GM12873 (cell line): ENCODE measurements around the gene VAV2.

Source experiments
- TF ChIP-seq, protein P1 (sequence below): IDR thresholded peaks from 2 replicates; pipeline ENCODE4 v1.5.1; 2012; ENCODE audit warnings: low read depth, mild to moderate bottlenecking, moderate library complexity, low read length, control low read depth; ENCODE audit not compliant: insufficient read depth; ENCODE audit errors: missing control alignments

Gene VAV2

GRCh38 chr9:133835262-133835901 is 156.7 kb downstream of the VAV2 start:
- TF ChIP-seq, protein P1, sequence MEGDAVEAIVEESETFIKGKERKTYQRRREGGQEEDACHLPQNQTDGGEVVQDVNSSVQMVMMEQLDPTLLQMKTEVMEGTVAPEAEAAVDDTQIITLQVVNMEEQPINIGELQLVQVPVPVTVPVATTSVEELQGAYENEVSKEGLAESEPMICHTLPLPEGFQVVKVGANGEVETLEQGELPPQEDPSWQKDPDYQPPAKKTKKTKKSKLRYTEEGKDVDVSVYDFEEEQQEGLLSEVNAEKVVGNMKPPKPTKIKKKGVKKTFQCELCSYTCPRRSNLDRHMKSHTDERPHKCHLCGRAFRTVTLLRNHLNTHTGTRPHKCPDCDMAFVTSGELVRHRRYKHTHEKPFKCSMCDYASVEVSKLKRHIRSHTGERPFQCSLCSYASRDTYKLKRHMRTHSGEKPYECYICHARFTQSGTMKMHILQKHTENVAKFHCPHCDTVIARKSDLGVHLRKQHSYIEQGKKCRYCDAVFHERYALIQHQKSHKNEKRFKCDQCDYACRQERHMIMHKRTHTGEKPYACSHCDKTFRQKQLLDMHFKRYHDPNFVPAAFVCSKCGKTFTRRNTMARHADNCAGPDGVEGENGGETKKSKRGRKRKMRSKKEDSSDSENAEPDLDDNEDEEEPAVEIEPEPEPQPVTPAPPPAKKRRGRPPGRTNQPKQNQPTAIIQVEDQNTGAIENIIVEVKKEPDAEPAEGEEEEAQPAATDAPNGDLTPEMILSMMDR = no peak

DNA sequence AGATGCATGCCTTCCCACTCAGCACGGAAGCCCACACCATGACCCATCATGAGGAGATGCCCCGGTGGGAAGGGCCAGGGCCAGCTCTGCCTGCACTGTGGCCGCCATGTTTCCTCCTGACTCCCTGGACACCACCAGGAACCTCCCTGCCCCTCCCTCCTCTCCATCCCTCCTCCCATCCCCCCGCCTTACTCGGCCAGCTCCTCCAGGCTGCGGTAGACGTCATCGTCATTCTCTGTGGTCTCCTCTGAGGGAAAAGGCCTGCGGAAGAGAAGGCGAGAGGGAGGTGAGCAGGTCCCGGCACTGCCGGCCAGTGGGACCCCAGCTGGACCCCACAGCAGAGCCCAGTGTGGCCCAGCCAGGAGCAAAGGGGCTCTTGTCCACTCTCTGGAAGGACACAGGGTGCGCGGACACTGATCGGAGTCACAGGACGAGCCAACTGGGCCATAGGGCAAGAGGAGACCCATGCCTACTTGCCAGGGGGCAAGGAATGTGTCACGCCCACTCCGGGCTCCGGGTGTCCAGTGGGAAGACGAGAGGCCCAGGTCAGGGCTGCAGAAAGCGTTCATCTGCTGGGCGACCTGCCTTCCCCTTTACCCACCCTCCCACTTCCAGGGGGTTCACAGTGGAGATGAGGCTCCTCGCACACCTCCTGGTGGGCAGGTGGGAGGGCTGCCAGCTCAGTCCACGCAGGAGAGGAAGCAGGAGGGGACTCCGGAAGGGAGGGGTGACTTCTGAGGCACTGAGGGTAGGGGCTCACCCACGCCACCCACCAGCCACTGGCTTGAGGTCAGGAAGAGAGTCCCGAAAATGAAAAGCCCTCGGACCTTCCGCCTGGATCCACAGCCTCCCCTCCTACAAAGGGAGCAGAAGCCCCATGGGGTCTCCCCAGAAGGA is 157.8 kb downstream of the VAV2 start:
- TF ChIP-seq, protein P1 = no peak

- TF ChIP-seq, protein P1 = no peak
These were observed 158.6 kb downstream of the VAV2 start for GRCh38 chr9:133833388-133834025.

DNA sequence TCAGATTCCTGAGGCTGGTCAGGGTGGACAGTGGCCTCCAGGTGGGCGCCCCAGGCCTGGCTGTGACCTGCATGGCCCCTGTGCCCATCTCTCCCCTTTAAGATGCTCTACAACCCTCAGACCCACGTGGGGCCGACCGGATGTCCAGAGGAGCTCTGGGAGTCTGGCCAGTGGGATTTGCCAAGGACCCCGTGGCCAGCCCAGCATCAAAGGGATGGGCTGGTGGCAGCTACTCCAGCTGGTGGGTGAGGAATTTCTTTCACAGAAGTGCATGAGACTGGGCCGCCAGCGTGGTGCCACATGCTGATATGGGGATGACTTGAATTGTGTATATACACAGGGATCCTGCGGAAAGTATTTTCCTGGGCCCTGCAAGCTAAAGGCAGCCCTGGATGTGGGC is 159.2 kb downstream of the VAV2 start:
- TF ChIP-seq, protein P1 = no peak

DNA sequence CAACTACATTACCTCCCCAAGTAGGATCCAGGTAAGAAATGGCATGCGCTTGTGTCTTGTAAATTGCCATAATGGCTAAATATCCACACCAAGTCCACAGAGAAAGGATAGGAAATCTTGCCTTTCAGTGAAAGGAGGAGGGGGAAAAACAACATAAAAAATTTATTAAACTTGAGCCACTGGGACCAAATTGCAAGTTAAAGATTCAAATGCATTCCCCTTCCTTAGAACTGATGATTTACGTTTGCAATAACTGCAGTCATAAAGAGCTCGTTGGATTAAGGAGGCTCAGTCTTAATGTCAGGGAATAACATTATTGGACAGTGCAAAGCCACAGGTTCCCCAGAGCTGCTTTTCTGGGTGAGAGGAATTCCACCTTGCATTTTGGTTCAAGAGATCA is 161.4 kb downstream of the VAV2 start:
- TF ChIP-seq, protein P1 = no peak

- TF ChIP-seq, protein P1 = no peak
These were observed 161.8 kb downstream of the VAV2 start for GRCh38 chr9:133830310-133830709.
